HG03097 (cell line): Measurements from ENCODE around the gene NCBP1.

Experiments used
- ATAC-seq: cut with Tn5 transposase; IDR thresholded peaks from one replicate; pipeline ENCODE4 v1.9.1; 2021; ENCODE audit not compliant: unreplicated experiment, low FRiP score

The NCBP1 gene

DNA sequence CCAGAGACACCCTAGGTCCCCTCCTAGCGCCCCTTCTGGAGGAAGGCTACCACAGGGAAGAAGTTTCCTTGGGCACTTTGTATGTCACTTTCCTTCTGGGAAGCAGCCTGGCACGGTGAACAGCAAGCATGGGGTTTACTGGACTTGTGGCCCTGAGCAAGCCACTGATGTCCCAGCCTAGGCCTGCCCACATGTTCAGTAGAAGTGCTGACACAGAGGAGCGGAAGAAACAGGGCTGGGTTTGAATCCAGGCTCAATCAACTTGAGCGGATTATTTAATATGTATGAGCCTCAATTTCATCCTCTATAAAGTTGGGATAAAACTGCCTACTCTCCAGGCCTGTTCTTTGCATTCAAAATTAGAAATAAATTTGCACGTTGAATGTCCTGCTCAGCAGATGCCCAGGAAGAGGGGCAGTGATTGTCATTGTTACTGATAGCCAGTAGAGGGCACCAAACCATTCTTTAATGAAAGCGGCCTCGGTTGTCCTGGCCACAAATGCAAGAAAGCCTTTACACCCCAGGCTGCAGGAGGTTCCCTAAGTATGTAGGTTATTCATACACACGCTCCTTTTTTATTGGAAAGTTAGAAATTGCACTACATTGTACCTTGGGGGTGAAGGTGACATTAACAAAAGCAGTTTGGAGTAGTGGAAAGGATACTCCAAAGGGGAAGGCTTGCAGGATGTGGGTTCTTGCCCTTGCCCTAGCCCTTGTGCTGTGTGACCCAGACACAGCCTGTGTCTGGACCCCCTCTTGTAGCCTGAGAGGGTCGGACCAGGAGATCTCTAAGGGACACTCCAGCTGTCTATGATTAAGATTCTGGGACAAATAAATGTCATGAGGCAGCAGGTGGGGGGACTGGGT lies 77.0 kb downstream of the NCBP1 start:
- no peak for ATAC-seq

DNA sequence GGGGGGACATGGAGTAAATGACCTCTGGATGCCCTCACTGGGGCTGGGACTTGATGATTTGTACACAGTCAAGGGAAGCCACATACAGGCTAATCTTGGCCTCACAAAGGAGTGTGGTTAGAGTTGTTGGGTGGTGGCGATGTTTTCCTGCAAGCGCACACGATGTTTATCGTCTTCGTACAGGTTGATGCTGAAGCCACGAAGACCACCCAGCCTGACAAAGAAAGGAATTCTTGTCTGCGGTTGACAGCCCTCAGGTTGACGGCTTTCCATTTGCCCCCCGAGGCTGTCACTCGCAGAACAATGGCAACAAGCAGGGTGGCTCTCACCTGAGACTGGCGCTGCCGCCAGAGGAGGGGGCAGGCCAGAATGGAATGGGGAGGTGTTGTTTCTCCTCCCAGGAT lies 77.6 kb downstream of the NCBP1 start:
- no peak for ATAC-seq

DNA sequence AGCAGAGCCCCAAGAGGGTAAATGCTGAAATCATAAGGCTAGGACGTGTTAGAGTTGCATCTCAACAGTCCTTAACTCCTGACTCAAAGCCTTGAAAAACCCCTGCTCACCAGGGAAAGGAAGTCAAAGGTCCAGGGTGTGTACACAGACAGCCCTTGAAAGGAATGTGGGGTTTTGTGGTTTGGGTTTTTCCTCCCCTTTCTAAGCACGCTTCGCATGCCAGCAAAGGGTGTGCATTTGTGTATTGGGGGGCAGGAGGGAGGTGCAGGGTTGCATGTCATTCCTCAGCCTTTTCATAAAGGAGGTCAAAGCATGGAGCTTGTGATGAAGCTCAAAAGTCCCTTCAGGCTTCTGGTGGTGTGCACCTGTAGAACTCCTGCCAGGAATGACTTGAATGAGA lies 80.8 kb downstream of the NCBP1 start:
- no peak for ATAC-seq

DNA sequence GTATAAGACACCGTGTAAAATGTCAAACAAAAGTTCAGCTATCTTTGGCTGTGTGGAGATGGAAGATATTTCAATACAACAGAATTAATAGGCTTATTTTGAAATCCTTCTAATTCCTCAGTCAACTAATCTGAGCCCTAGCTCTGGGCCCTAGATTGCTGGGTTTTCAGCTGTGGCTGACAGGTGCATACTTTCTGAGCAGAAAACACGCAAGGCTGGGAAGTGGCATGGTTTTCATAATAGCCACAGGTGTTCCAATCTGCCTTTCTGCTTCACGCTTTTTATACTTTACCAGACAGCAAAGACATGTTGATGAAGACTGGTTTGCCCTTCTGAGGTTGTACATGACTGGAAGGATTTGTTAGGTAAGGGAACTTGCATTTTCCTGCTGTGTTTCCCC lies 84.2 kb downstream of the NCBP1 start:
- no peak for ATAC-seq

DNA sequence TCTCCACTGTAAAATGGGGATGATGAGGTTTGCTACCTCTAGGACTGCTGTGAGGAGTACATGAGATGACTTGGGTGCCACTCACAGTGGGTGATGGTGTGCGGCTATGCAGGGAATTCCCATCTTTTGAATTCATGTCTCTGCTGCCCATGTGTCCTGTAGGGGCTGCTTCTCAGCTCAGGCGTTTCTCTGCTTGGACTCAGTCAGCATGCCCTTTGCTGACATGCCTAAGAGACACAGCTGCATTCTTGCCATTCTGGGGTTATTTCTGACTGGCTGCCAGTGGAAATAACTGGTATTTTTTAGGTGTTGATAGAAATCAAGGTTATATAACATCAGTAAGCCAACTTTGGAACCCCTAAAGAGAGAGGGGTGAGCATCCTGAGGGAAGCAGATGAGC lies 87.8 kb downstream of the NCBP1 start:
- no peak for ATAC-seq

DNA sequence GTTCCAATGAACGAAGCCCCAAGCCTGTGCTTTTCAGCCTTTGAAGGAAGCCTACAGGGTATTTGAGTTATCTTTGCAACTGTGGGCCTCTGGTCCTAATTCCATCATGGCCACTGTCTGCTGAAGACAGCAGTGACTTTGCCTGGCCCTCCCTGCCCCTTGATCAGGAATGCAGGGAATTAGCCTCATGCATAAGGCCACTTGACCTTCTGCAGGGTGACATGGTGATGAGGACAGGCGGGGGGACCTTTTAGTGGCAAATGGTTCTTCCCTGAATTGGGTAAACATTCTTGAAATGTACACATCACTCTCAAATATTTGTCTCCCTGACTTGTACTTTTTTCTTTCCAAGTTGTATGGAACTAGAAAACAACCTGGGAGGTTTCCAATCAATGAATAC lies 88.7 kb downstream of the NCBP1 start:
- no peak for ATAC-seq
